Mammary epithelial cell (primary cell): ENCODE measurements around the gene IFNL2.

Experiments
- CTCF ChIP-seq, 2 donors: IDR thresholded peaks in 1 of 2; conservative IDR thresholded peaks in 1 of 2; 2 replicates each; pipeline ENCODE4 v1.5.1; 2011 to 2012; ENCODE audit warnings: inconsistent platforms in 2 of 2, low read length in 2 of 2, mild to moderate bottlenecking in 2 of 2, control low read depth in 1 of 2, low read depth in 1 of 2; ENCODE audit not compliant: insufficient read depth in 1 of 2; ENCODE audit errors: extremely low read depth in 1 of 2
- EZH2 ChIP-seq: IDR thresholded peaks from 2 replicates; pipeline ENCODE4 v1.6.1; 2012; ENCODE audit warnings: low read length, inconsistent platforms, borderline replicate concordance

GRCh38 chr19:39262496-39262895 lies 5.7 kb upstream of the IFNL2 start:
- TF ChIP-seq CTCF (conservative IDR thresholded peaks at IDR 0.05 in 1 of 2, IDR thresholded peaks at IDR 0.05 in 1 of 2; ENCODE audit: extremely low read depth in 1 of 2, insufficient read depth in 1 of 2, low read depth in 1 of 2, low read length in 2 of 2) (no peak), EZH2 (no peak)
